LoVo (cell line): ENCODE data around the gene ZNF726.
"Not testable (repeated sequence)": the region's sequence is repeated elsewhere in the genome, so short reads cannot be mapped to it uniquely, and the experiment has no call there.

Source experiments
- DNase-seq: peaks from one replicate; pipeline ENCODE4 v3.0.0-alpha.2; 2016; ENCODE audit warnings: low spot score

The ZNF726 gene

GRCh38 chr19:23914402-23915286, at the start of gene ZNF726:
TSS of gene ZNF726 (plus strand) at chr19:23914886. CDS start at chr19:23914995, 109 bp downstream.
- DNase-seq: no peak

GRCh38 chr19:23867895-23868294, 46.8 kb upstream of the ZNF726 start:
- DNase-seq: no peak

- DNase-seq: no peak
Measured at GRCh38 chr19:23868630-23869029, 46.1 kb upstream of the ZNF726 start.

GRCh38 chr19:23872282-23872919, 42.3 kb upstream of the ZNF726 start:
- DNase-seq: no peak

- DNase-seq: no peak
Measured at GRCh38 chr19:23876261-23876660, 38.4 kb upstream of the ZNF726 start.

GRCh38 chr19:23876756-23877155, 37.9 kb upstream of the ZNF726 start:
- DNase-seq: not testable (repeated sequence)

GRCh38 chr19:23882493-23882892, 32.2 kb upstream of the ZNF726 start:
- no peak for DNase-seq

GRCh38 chr19:23884363-23884762, 30.3 kb upstream of the ZNF726 start:
- DNase-seq: no peak

GRCh38 chr19:23887642-23888041, 27.0 kb upstream of the ZNF726 start:
- DNase-seq: peak; percentile 18

- DNase-seq: not testable (repeated sequence)
Measured at GRCh38 chr19:23896096-23896495, 18.6 kb upstream of the ZNF726 start.

GRCh38 chr19:23896912-23897311, 17.8 kb upstream of the ZNF726 start:
- no peak for DNase-seq

- DNase-seq: no peak
Measured at GRCh38 chr19:23901360-23901759, 13.3 kb upstream of the ZNF726 start.

GRCh38 chr19:23904406-23904805, 10.3 kb upstream of the ZNF726 start:
- no peak for DNase-seq

- DNase-seq: no peak
Measured at GRCh38 chr19:23905771-23906170, 8.9 kb upstream of the ZNF726 start.

- DNase-seq: no peak
Measured at GRCh38 chr19:23906835-23907234, 7.9 kb upstream of the ZNF726 start.

- DNase-seq: no peak
Measured at GRCh38 chr19:23908165-23908564, 6.5 kb upstream of the ZNF726 start.

GRCh38 chr19:23909222-23909621, 5.5 kb upstream of the ZNF726 start:
- no peak for DNase-seq

- DNase-seq: no peak
Measured at GRCh38 chr19:23913931-23914330, 755 bp upstream of the ZNF726 start.

GRCh38 chr19:23916991-23917390, 2.3 kb downstream of the ZNF726 start:
- DNase-seq: no peak

GRCh38 chr19:23917856-23918255, 3.2 kb downstream of the ZNF726 start:
- no peak for DNase-seq

- no peak for DNase-seq
Measured at GRCh38 chr19:23925285-23925684, 10.6 kb downstream of the ZNF726 start.

GRCh38 chr19:23932878-23933277, 18.2 kb downstream of the ZNF726 start:
- no peak for DNase-seq

- DNase-seq: not testable (repeated sequence)
Measured at GRCh38 chr19:23937031-23937430, 22.3 kb downstream of the ZNF726 start.
